GM12878 (cell line): ENCODE data around the gene FCER1G.

ENCODE experiments used
- CEBPZ ChIP-seq: fragments of 150-350 bp; IDR thresholded peaks from 2 replicates; pipeline ENCODE4 v1.6.1; 2016; ENCODE audit warnings: low read depth, low read length
- EP300 ChIP-seq, 2 experiments: fragments of 150-350 bp in 1 of 2; IDR thresholded peaks; 2 replicates each; pipeline ENCODE4 v1.6.1; 2011 to 2012; ENCODE audit warnings: low read depth in 2 of 2, low read length in 2 of 2, borderline replicate concordance in 1 of 2, improper control_type of control experiment in 1 of 2, inconsistent platforms in 1 of 2; ENCODE audit not compliant: control insufficient read depth in 1 of 2
- HCFC1 ChIP-seq: fragments of 150-350 bp; IDR thresholded peaks from 2 replicates; pipeline ENCODE4 v1.6.1; 2014; ENCODE audit warnings: low read length
- MXI1 ChIP-seq: fragments of 150-350 bp; IDR thresholded peaks from 2 replicates; pipeline ENCODE4 v1.6.1; 2011; ENCODE audit warnings: low read depth, mild to moderate bottlenecking, inconsistent platforms, low read length, improper control_type of control experiment
- RELA ChIP-seq: fragments of 450-650 bp; IDR thresholded peaks from 2 replicates; pipeline ENCODE4 v1.8.0; 2014; ENCODE audit warnings: borderline replicate concordance; ENCODE audit not compliant: partially characterized antibody
- SMAD1 ChIP-seq: fragments of 450-650 bp; IDR thresholded peaks from 2 replicates; pipeline ENCODE4 v1.6.1; 2018; ENCODE audit warnings: mild to moderate bottlenecking, low read depth; ENCODE audit not compliant: partially characterized antibody
- STAT3 ChIP-seq: IDR thresholded peaks from 2 replicates; pipeline ENCODE4 v1.6.1; 2011; ENCODE audit warnings: low read depth, low read length, improper control_type of control experiment
- ZNF217 ChIP-seq: fragments of 450-650 bp; IDR thresholded peaks from 2 replicates; pipeline ENCODE4 v1.6.1; 2017; ENCODE audit warnings: antibody characterized with exemption, mild to moderate bottlenecking
- ZNF24 ChIP-seq: fragments of 450-650 bp; IDR thresholded peaks from 2 replicates; pipeline ENCODE4 v1.6.1; 2017; ENCODE audit warnings: antibody characterized with exemption, mild to moderate bottlenecking
- TF ChIP-seq, protein P1 (sequence below), 3 experiments: IDR thresholded peaks in 2 of 3; conservative IDR thresholded peaks in 1 of 3; 2 replicates each; pipeline ENCODE4 v1.5.1; 2011; ENCODE audit warnings: low read depth in 3 of 3, low read length in 3 of 3, mild to moderate bottlenecking in 3 of 3, control low read depth in 2 of 3, moderate library complexity in 2 of 3, inconsistent platforms in 1 of 3, mixed read lengths in 1 of 3; ENCODE audit not compliant: control insufficient read depth in 2 of 3, insufficient read depth in 1 of 3; ENCODE audit errors: extremely low read depth in 1 of 3
- TF ChIP-seq, protein P2 (sequence below): IDR thresholded peaks from 2 replicates; pipeline ENCODE4 v1.6.1; 2012; ENCODE audit warnings: mild to moderate bottlenecking, low read depth, low read length

GRCh38 chr1:161244888-161245287 is 29.8 kb downstream of the FCER1G start:
- TF ChIP-seq, protein P1, sequence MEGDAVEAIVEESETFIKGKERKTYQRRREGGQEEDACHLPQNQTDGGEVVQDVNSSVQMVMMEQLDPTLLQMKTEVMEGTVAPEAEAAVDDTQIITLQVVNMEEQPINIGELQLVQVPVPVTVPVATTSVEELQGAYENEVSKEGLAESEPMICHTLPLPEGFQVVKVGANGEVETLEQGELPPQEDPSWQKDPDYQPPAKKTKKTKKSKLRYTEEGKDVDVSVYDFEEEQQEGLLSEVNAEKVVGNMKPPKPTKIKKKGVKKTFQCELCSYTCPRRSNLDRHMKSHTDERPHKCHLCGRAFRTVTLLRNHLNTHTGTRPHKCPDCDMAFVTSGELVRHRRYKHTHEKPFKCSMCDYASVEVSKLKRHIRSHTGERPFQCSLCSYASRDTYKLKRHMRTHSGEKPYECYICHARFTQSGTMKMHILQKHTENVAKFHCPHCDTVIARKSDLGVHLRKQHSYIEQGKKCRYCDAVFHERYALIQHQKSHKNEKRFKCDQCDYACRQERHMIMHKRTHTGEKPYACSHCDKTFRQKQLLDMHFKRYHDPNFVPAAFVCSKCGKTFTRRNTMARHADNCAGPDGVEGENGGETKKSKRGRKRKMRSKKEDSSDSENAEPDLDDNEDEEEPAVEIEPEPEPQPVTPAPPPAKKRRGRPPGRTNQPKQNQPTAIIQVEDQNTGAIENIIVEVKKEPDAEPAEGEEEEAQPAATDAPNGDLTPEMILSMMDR (IDR thresholded peaks at IDR 0.05 in 2 of 3, conservative IDR thresholded peaks at IDR 0.05 in 1 of 3; ENCODE audit: control insufficient read depth in 2 of 3, extremely low read depth in 1 of 3, insufficient read depth in 1 of 3, low read depth in 3 of 3, low read length in 3 of 3): no peak
- no peak for TF ChIP-seq ZNF24
- no peak for TF ChIP-seq STAT3
- no peak for TF ChIP-seq MXI1
- no peak for TF ChIP-seq RELA
- no peak for TF ChIP-seq CEBPZ
- TF ChIP-seq HCFC1: no peak
- TF ChIP-seq ZNF217: no peak
- TF ChIP-seq SMAD1: no peak
- TF ChIP-seq EP300 (IDR thresholded peaks at IDR 0.05; ENCODE audit: borderline replicate concordance in 1 of 2, control insufficient read depth in 1 of 2, low read depth in 2 of 2, low read length in 2 of 2): no peak
- TF ChIP-seq, protein P2, sequence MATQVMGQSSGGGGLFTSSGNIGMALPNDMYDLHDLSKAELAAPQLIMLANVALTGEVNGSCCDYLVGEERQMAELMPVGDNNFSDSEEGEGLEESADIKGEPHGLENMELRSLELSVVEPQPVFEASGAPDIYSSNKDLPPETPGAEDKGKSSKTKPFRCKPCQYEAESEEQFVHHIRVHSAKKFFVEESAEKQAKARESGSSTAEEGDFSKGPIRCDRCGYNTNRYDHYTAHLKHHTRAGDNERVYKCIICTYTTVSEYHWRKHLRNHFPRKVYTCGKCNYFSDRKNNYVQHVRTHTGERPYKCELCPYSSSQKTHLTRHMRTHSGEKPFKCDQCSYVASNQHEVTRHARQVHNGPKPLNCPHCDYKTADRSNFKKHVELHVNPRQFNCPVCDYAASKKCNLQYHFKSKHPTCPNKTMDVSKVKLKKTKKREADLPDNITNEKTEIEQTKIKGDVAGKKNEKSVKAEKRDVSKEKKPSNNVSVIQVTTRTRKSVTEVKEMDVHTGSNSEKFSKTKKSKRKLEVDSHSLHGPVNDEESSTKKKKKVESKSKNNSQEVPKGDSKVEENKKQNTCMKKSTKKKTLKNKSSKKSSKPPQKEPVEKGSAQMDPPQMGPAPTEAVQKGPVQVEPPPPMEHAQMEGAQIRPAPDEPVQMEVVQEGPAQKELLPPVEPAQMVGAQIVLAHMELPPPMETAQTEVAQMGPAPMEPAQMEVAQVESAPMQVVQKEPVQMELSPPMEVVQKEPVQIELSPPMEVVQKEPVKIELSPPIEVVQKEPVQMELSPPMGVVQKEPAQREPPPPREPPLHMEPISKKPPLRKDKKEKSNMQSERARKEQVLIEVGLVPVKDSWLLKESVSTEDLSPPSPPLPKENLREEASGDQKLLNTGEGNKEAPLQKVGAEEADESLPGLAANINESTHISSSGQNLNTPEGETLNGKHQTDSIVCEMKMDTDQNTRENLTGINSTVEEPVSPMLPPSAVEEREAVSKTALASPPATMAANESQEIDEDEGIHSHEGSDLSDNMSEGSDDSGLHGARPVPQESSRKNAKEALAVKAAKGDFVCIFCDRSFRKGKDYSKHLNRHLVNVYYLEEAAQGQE: no peak
